ENCODE measurements around the gene CHCHD4. TPM values are rescaled to one million over a fixed set of nuclear protein-coding genes. Genes with fewer than 3 reads are reported as not detected.

Gene CHCHD4
- total RNA-seq, 1 donor from 2014 or later = 12.0 TPM

DNA sequence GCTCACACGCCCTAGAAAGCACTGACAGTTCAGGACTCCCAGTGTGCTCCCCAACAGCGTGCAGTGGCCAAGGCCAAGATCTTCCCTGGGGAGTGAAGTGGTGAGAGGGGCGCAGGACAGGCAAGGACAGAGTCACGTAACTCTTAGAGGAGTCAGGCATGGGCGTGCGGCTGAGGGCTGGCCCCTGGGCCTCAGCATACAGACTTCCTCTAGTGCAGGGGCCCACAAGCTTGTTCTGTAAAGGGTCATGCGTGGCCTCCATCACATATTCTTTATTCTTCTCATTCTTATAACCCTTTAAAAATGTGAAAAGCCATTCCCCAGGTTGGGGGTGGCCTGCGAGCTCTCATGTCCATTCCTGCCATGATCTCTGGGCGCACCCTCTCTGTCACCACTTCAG lies 25.4 kb upstream of the CHCHD4 start:
- DNase-seq = no peak
- Histone ChIP-seq H3K27ac (no peak overlapping the region), H3K9me3 (no peaks in the 10 kb centered on the region), H3K4me3 (no peak overlapping the region), H3K36me3 (peaks cover 73% of the 10 kb centered on the region), H3K4me1 (peaks cover 13% of the 10 kb centered on the region), H3K27me3 (no peaks in the 10 kb centered on the region)
- intact Hi-C loops (cut with DNase I) = no loop called here
- TF ChIP-seq, protein P1, sequence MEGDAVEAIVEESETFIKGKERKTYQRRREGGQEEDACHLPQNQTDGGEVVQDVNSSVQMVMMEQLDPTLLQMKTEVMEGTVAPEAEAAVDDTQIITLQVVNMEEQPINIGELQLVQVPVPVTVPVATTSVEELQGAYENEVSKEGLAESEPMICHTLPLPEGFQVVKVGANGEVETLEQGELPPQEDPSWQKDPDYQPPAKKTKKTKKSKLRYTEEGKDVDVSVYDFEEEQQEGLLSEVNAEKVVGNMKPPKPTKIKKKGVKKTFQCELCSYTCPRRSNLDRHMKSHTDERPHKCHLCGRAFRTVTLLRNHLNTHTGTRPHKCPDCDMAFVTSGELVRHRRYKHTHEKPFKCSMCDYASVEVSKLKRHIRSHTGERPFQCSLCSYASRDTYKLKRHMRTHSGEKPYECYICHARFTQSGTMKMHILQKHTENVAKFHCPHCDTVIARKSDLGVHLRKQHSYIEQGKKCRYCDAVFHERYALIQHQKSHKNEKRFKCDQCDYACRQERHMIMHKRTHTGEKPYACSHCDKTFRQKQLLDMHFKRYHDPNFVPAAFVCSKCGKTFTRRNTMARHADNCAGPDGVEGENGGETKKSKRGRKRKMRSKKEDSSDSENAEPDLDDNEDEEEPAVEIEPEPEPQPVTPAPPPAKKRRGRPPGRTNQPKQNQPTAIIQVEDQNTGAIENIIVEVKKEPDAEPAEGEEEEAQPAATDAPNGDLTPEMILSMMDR (IDR thresholded peaks at IDR 0.05) = no peak
- ATAC-seq = no peak

DNA sequence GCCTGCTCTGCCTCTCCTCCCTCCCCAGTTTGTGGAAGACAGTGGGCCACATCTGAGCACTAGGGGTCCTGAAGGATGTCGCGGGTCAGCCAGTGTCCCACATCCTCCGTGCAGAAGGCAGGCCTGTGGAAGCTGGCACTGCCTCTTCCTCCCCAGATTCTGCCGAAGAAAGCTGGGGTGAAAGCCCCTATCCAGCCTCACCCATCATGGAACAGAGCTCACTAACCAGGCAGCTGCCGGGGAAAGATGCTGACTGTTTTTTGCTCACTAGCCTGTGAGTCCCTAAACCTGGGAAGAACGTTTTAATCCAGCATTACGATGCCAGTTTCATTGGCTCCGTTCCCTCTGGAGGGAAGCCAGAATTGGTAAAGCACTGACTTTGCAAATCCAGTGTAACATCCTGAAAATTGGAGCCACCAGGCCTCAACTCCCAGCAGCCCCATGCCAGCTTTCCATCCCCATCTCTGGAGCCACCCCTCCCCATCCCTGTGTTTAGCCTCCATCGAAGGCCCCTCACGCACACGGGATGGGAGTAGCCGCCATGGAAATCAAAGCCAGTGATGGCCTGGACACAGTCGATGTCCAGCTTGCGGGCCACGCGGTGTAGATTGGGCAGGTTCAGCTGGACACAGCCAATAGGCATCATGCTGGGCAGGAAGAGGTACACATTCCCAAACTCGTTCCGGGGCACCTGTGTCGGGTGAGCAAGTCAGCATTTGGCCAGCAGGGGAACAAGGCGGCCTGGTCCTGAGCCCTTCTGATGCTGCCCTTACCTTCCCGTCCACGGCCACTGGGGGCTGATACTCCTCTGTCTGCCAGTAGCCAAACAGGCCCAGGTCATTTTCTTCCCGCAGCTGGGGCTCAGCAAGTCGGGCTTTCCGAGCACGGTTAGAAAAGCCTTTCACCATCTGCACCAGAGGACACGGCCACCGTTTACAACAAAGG lies 23.6 kb upstream of the CHCHD4 start:
- Histone ChIP-seq H3K27me3 (no peaks in the 10 kb centered on the region), H3K4me3 (no peak overlapping the region), H3K9me3 (no peaks in the 10 kb centered on the region), H3K36me3 (peaks cover 57% of the 10 kb centered on the region), H3K27ac (peak overlapping the region; percentile 96), H3K4me1 (peaks cover 27% of the 10 kb centered on the region)
- ATAC-seq (no peak), DNase-seq (no peak)
- TF ChIP-seq, protein P1 (IDR thresholded peaks at IDR 0.05) = no peak
- intact Hi-C loops (cut with DNase I) = no loop called here

DNA sequence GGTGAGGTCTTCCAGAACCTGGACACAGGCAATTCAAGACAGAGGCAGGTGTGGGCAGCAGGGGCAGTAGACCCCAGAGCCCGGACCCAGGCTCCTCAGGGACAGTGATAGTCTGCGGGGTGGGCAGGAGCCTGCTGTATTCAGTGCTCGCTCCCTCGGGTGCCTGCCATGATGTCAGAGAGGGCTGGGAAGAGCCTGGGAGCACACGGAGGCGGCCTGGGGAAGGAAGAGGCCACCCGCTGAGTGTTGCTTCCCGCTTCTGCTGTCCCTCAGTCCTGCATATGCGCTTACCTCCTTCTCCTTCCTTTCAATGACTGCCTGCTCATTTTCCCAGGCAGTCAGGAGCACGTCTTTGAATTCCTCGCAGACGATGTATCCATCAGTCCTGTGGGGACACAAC lies 22.9 kb upstream of the CHCHD4 start:
- Histone ChIP-seq H3K9me3 (no peaks in the 10 kb centered on the region), H3K4me3 (no peak overlapping the region), H3K4me1 (peaks cover 34% of the 10 kb centered on the region), H3K36me3 (peaks cover 53% of the 10 kb centered on the region), H3K27me3 (no peaks in the 10 kb centered on the region), H3K27ac (peak overlapping the region; percentile 96)
- DNase-seq (no peak), ATAC-seq (no peak)
- intact Hi-C loops (cut with DNase I) = no loop called here
- TF ChIP-seq, protein P1 (IDR thresholded peaks at IDR 0.05) = no peak

DNA sequence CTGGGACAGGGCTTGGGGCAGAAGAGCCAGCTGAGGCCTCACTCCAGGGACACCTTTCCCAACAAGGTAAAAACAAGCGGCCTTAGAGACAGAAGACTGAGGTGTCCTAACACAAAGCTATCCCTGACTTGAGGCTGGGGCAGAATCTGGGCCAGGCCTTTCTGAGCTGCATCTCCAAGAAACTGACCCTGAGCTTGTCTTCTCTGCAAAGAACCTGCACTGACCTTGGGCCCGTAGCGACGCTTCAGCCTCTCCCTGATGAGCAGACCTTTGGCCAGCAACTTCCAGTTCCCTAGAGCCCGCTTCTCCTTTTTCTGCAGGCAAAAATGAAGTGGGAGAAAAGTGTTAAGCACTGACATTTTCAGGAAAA lies 22.4 kb upstream of the CHCHD4 start:
- ATAC-seq = no peak
- no peak overlapping the region for H3K4me3 ChIP-seq
- no peaks in the 10 kb centered on the region for H3K27me3 ChIP-seq
- H3K9me3 ChIP-seq = no peaks in the 10 kb centered on the region
- H3K27ac ChIP-seq = peak overlapping the region; percentile 96
- peaks cover 53% of the 10 kb centered on the region for H3K36me3 ChIP-seq
- DNase-seq = no peak
- H3K4me1 ChIP-seq = peaks cover 39% of the 10 kb centered on the region
- intact Hi-C loops (cut with DNase I) = no loop called here
- TF ChIP-seq, protein P1 (IDR thresholded peaks at IDR 0.05) = no peak

DNA sequence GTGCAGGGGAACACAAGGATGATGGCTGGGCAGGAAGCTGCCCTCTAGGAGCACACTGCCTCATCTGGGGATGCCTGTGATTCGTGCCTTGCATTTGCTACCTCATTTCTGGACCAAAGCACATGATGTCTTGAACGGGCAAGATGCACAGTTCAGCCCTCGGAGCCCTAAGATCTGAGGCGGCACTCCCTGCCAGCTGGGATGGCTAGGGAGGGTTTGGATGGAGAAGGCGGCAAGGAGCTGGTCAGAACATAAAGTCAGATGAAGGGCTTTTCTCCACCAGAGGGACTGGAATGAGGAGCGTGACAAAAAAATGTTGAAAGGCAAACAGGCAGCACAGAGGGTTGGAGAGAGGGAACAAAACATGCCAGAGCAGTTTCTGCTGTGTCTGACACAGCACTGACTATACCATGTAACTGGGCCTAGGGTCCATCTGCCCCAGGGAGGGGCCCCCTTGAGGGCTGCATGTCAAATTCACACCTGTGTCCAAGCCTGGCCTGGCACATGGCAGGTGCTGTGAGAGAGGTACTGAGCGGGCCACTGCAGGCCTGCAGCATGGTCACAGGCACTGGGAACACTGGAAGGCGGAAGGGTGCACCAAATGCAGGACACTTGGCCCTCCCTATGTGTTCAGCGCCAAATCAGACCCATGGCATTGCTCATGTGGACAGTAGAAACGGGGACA lies 21.9 kb upstream of the CHCHD4 start:
- no peak for DNase-seq
- H3K27ac ChIP-seq = peak overlapping the region; percentile 96
- H3K4me1 ChIP-seq = peaks cover 44% of the 10 kb centered on the region
- H3K27me3 ChIP-seq = no peaks in the 10 kb centered on the region
- peak; percentile 5 for ATAC-seq
- TF ChIP-seq, protein P1 (IDR thresholded peaks at IDR 0.05) = no peak
- no peak overlapping the region for H3K4me3 ChIP-seq
- H3K36me3 ChIP-seq = peaks cover 53% of the 10 kb centered on the region
- H3K9me3 ChIP-seq = no peaks in the 10 kb centered on the region
- intact Hi-C loops (cut with DNase I) = no loop called here

Measured in upper lobe of right lung (tissue), 1 donor.